ENCODE data around the gene OR9A2. TPM values are rescaled to one million over a fixed set of nuclear protein-coding genes. Genes with fewer than 3 reads are reported as not detected.

OR9A2 gene
- total and polyA plus RNA-seq, 10 of the 15 experiments (the other 5 are each of a cell fraction or from before 2014, with no cell fraction given) = not detected

DNA sequence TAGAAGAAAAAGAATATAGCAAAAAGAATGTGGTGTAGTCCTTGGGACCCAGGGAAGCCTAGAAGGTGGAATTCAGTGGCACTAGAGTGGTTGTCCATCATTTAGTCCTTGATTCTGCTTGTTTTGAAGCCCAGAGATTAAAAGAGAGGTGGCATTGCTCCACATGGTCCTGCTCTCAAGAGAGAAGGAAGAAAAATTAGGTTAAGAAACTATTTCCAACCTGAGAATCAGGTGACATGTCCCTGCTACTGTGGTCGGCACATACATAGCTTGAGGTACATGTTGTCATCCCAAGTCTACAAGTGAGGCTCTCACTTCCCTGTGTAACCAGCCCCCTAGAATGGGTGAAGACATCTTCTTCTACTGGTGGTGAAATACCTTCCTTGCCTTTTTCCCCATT lies at the start of gene OR9A2 (continued):
- no peak for TF ChIP-seq CUX1 (IDR thresholded peaks at IDR 0.05; ENCODE audit: insufficient replicate concordance, low read depth, low read length)
- no peak for TF ChIP-seq POLR2A (IDR thresholded peaks at IDR 0.05; ENCODE audit: low read depth, low read length)

GRCh38 chr7:143074141-143074540 lies 47.2 kb upstream of the OR9A2 start:
- Histone ChIP-seq H3K4me3 (no peak overlapping the region), H4K20me1 (ENCODE audit: control insufficient read depth, insufficient read depth) (no peaks in the 10 kb centered on the region), H3K9ac (ENCODE audit: control insufficient read depth, insufficient read depth, low read length) (no peak overlapping the region), H3K79me2 (ENCODE audit: control insufficient read depth, insufficient read depth, low read length) (no peaks in the 10 kb centered on the region), H3K27ac (ENCODE audit: control insufficient read depth, insufficient read depth) (no peak overlapping the region), H3K9me3 (replicated peaks; ENCODE audit: control insufficient read depth, insufficient read depth, low read length) (no peaks in the 10 kb centered on the region), H3K4me1 (ENCODE audit: control insufficient read depth, insufficient read depth, low read length) (no peaks in the 10 kb centered on the region), H3K4me2 (ENCODE audit: control insufficient read depth, insufficient read depth) (no peak overlapping the region), H2AFZ (ENCODE audit: control insufficient read depth, low read depth, low read length) (no peak overlapping the region), H3K27me3 (replicated peaks in 1 of 2; ENCODE audit: control insufficient read depth in 2 of 2, insufficient read depth in 2 of 2, low read length in 1 of 2) (no peaks in the 10 kb centered on the region; a peak in 1 of 4 replicates), H3K36me3 (ENCODE audit: control insufficient read depth in 2 of 2, insufficient read depth in 2 of 2, low read length in 1 of 2) (no peaks in the 10 kb centered on the region)
- ChIA-PET POLR2A (interaction anchor here (0.5 kb wide), 1 partner anchor 68 kb away, joined by 3 read pairs; no protein-coding TSS in a partner anchor), CTCF (no interaction called here), SMC1A (ENCODE audit: uncharacterized antibody, unreplicated experiment) (no interaction called here), RAD21 (ENCODE audit: unreplicated experiment) (no interaction called here)
- in situ Hi-C loops (cut with MboI) = no loop called here
- no TSS peak for BruUV-seq (replicated peaks)
- intact Hi-C loops (cut with micrococcal nuclease; ENCODE audit: unreplicated experiment) = no loop called here
- ATAC-seq = no peak
- no peak for DNase-seq (ENCODE audit: low read depth, low spot score)
- no peak for FAIRE-seq
- no peak for TF ChIP-seq ZNF622 (IDR thresholded peaks at IDR 0.05)
- TF ChIP-seq SIN3A (IDR thresholded peaks at IDR 0.05; ENCODE audit: low read depth, low read length) = no peak
- TF ChIP-seq, protein P1, sequence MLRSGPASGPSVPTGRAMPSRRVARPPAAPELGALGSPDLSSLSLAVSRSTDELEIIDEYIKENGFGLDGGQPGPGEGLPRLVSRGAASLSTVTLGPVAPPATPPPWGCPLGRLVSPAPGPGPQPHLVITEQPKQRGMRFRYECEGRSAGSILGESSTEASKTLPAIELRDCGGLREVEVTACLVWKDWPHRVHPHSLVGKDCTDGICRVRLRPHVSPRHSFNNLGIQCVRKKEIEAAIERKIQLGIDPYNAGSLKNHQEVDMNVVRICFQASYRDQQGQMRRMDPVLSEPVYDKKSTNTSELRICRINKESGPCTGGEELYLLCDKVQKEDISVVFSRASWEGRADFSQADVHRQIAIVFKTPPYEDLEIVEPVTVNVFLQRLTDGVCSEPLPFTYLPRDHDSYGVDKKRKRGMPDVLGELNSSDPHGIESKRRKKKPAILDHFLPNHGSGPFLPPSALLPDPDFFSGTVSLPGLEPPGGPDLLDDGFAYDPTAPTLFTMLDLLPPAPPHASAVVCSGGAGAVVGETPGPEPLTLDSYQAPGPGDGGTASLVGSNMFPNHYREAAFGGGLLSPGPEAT (IDR thresholded peaks at IDR 0.05; ENCODE audit: low read depth) = no peak
- no peak for TF ChIP-seq ZNF687 (IDR thresholded peaks at IDR 0.05)
- TF ChIP-seq EP300 (IDR thresholded peaks at IDR 0.05; ENCODE audit: borderline replicate concordance in 1 of 2, control insufficient read depth in 1 of 2, low read depth in 2 of 2, low read length in 2 of 2) = no peak
- no peak for TF ChIP-seq ZNF207 (IDR thresholded peaks at IDR 0.05; ENCODE audit: borderline replicate concordance)
- TF ChIP-seq RAD21 (IDR thresholded peaks at IDR 0.05; ENCODE audit: insufficient read depth, low read depth, low read length) = no peak
- TF ChIP-seq SUPT20H (IDR thresholded peaks at IDR 0.05; ENCODE audit: borderline replicate concordance, control insufficient read depth, low read depth, low read length) = no peak
- TF ChIP-seq MYC (IDR thresholded peaks at IDR 0.05; ENCODE audit: insufficient read depth, insufficient read length, insufficient replicate concordance, low read length, severe bottlenecking) = no peak
- no peak for TF ChIP-seq POLR2A (IDR thresholded peaks at IDR 0.05; ENCODE audit: low read depth, low read length)
